Measurements from ENCODE around the gene CCDC91.

GRCh38 chr12:28144059-28144458 is 46.2 kb upstream of the CCDC91 start:
- no peak for TF ChIP-seq CTCF (conservative IDR thresholded peaks at IDR 0.05; ENCODE audit: low read depth, low read length)
- no peak for TF ChIP-seq EZH2 (IDR thresholded peaks at IDR 0.05; ENCODE audit: borderline replicate concordance, low read depth, low read length, poor library complexity, severe bottlenecking)

Measured in A673 (cell line).